Neutrophil (primary cell): ENCODE measurements around the gene NXPE3.

Experiments
- H3K27ac ChIP-seq: fragments of 200-600 bp; sonication (generic); 2 replicates; pipeline ENCODE4 v1.5.1; 2016; ENCODE audit warnings: mild to moderate bottlenecking, moderate library complexity
- H3K27me3 ChIP-seq: fragments of 200-600 bp; sonication (generic); 2 replicates; pipeline ENCODE4 v1.6.0; 2016; ENCODE audit warnings: mild to moderate bottlenecking
- H3K36me3 ChIP-seq: fragments of 200-600 bp; sonication (generic); 2 replicates; pipeline ENCODE4 v1.5.1; 2017
- H3K4me1 ChIP-seq, 2 experiments: fragments of 200-600 bp in 1 of 2; sonication (generic) in 1 of 2; 1 replicate in 1 of 2; 2 replicates in 1 of 2; pipeline versions ENCODE4 v1.5.1 to v1.6.1; 2013 to 2016; ENCODE audit warnings: low read depth in 1 of 2, low read length in 1 of 2, mild to moderate bottlenecking in 1 of 2, moderate library complexity in 1 of 2; ENCODE audit not compliant: control insufficient read depth in 1 of 2, insufficient read depth in 1 of 2
- H3K4me3 ChIP-seq, 2 experiments: fragments of 200-600 bp in 1 of 2; sonication (generic) in 1 of 2; 1 replicate in 1 of 2; 2 replicates in 1 of 2; pipeline ENCODE4 v1.5.1; 2013 to 2016; ENCODE audit warnings: low read depth in 1 of 2, low read length in 1 of 2, mild to moderate bottlenecking in 1 of 2, moderate library complexity in 1 of 2
- H3K9me3 ChIP-seq: fragments of 200-600 bp; sonication (generic); 2 replicates; pipeline ENCODE4 v1.5.1; 2016
- CTCF ChIP-seq: fragments of 200-600 bp; sonication (generic); IDR thresholded peaks from 2 replicates; pipeline ENCODE4 v1.5.1; 2016; ENCODE audit warnings: antibody characterized with exemption

The NXPE3 gene

DNA sequence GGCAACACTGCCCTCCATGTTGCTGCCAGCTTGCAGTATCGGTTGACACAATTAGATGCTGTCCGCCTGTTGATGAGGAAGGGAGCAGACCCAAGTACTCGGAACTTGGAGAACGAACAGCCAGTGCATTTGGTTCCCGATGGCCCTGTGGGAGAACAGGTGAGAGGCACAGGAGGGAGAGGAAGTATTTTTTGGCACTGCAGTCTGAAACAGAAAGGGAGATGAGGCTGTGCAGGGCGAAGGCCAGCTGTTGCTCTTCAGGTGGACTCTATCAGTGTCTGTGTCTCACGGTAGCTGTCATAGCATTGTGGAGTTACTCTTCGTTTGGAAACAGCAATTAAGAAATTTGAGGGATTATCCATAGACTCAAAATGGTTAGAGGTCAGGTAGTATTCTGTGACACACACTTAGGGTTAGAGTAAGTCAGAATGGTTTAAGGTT, 78.3 kb downstream of the NXPE3 start:
- TF ChIP-seq CTCF: no peak
- H3K36me3 ChIP-seq: peaks cover 100% of the 10 kb centered on the region
- H3K9me3 ChIP-seq: peaks cover 5% of the 10 kb centered on the region
- H3K4me3 ChIP-seq: no peak overlapping the region
- H3K27me3 ChIP-seq: no peaks in the 10 kb centered on the region
- peak overlapping the region; percentile 40 for H3K27ac ChIP-seq
- peaks cover 22% of the 10 kb centered on the region in 2 experiments for H3K4me1 ChIP-seq

GRCh38 chr3:101858464-101859030, 79.5 kb downstream of the NXPE3 start:
- Histone ChIP-seq H3K27ac (no peak overlapping the region), H3K27me3 (no peaks in the 10 kb centered on the region), H3K4me1 (peaks cover 10% of the 10 kb centered on the region in 2 experiments), H3K9me3 (peaks cover 5% of the 10 kb centered on the region), H3K36me3 (peaks cover 100% of the 10 kb centered on the region), H3K4me3 (no peak overlapping the region)
- TF ChIP-seq CTCF: no peak

- no peaks in the 10 kb centered on the region for H3K27me3 ChIP-seq
- TF ChIP-seq CTCF: no peak
- peaks cover 87% of the 10 kb centered on the region for H3K36me3 ChIP-seq
- no peak overlapping the region for H3K27ac ChIP-seq
- H3K4me3 ChIP-seq: no peak overlapping the region
- H3K9me3 ChIP-seq: peaks cover 5% of the 10 kb centered on the region
- H3K4me1 ChIP-seq: peaks cover 5 to 7% of the 10 kb centered on the region in 2 experiments
Measured at GRCh38 chr3:101859882-101860448, 81.0 kb downstream of the NXPE3 start.

GRCh38 chr3:101861212-101861788, 82.3 kb downstream of the NXPE3 start:
- Histone ChIP-seq H3K36me3 (peaks cover 74% of the 10 kb centered on the region), H3K9me3 (peaks cover 5% of the 10 kb centered on the region), H3K4me3 (no peak overlapping the region), H3K27ac (peak overlapping the region; percentile 7), H3K27me3 (no peaks in the 10 kb centered on the region), H3K4me1 (peaks cover 5 to 7% of the 10 kb centered on the region in 2 experiments)
- no peak for TF ChIP-seq CTCF

DNA sequence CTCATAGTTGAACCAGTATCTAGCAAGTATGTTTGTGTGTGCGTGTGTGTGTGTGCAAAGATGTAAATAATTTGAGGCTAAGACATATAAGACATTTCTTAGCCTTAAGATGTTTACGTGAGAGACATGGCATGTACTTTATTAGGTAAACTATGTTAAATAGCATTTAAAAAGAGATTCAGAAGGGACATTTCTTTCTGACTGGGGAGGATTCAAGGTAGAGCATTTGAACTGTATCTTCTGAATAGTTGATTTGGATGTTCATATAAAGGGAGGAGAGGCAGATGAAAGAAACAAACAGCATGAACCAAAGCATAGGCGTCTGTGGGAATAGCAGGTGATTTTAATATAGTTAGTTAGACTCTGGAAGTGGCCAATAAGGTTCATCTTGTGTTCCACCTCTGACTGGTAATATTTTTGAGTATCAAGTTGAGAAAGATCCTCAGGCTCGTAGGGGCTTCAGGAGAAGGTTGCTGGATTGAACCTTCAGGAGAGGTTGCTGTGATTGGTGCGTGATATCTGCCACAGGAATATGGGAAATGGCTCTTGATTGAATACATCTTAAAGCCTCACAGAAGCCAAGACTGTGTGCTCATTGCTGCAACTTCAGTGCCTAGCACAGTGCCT, 82.9 kb downstream of the NXPE3 start:
- peaks cover 5% of the 10 kb centered on the region for H3K9me3 ChIP-seq
- peaks cover 5 to 7% of the 10 kb centered on the region in 2 experiments for H3K4me1 ChIP-seq
- no peak for TF ChIP-seq CTCF
- H3K27ac ChIP-seq: peak overlapping the region; percentile 7
- H3K36me3 ChIP-seq: peaks cover 68% of the 10 kb centered on the region
- no peak overlapping the region for H3K4me3 ChIP-seq
- H3K27me3 ChIP-seq: no peaks in the 10 kb centered on the region
